MM.1S (cell line): ENCODE results near the gene BTRC.

ENCODE experiments used
- DNase-seq: peaks from one replicate; pipeline ENCODE4 v3.0.0-alpha.2; 2015
- H2AFZ ChIP-seq: fragments of 300-600 bp; sonication (generic); 2 replicates; pipeline ENCODE4 v1.6.0; 2016; ENCODE audit warnings: antibody characterized with exemption, low read length
- H3F3A ChIP-seq: fragments of 300-600 bp; sonication (generic); 2 replicates; pipeline ENCODE4 v1.6.1; 2016; ENCODE audit warnings: mild to moderate bottlenecking, antibody characterized with exemption, low read length, moderate library complexity, mixed read lengths; ENCODE audit not compliant: insufficient read depth
- H3K27ac ChIP-seq: fragments of 300-600 bp; sonication (generic); 2 replicates; pipeline ENCODE4 v1.5.1; 2016; ENCODE audit warnings: mild to moderate bottlenecking, low read length
- H3K27me3 ChIP-seq: fragments of 300-600 bp; sonication (generic); replicated peaks from 2 replicates; pipeline ENCODE4 v1.6.0; 2016; ENCODE audit warnings: low read length; ENCODE audit not compliant: insufficient read depth
- H3K36me3 ChIP-seq: fragments of 300-600 bp; sonication (generic); replicated peaks from 2 replicates; pipeline ENCODE4 v1.6.1; 2016; ENCODE audit warnings: mild to moderate bottlenecking, low read length, mixed read lengths; ENCODE audit not compliant: insufficient read depth
- H3K4me1 ChIP-seq: fragments of 300-600 bp; sonication (generic); 2 replicates; pipeline ENCODE4 v1.6.1; 2016; ENCODE audit warnings: low read length, mixed read lengths
- H3K4me2 ChIP-seq: fragments of 300-600 bp; sonication (generic); 2 replicates; pipeline ENCODE4 v1.6.0; 2016; ENCODE audit warnings: low read depth, low read length
- H3K4me3 ChIP-seq: fragments of 300-600 bp; sonication (generic); 2 replicates; pipeline ENCODE4 v1.5.1; 2016; ENCODE audit warnings: low read length, mixed read lengths
- H3K79me2 ChIP-seq: fragments of 300-600 bp; sonication (generic); 2 replicates; pipeline ENCODE4 v1.6.1; 2016; ENCODE audit warnings: mixed run types, low read length, mixed read lengths
- H3K9ac ChIP-seq: fragments of 300-600 bp; sonication (generic); 2 replicates; pipeline ENCODE4 v1.6.1; 2016; ENCODE audit warnings: low read length, mixed read lengths
- H3K9me2 ChIP-seq: fragments of 300-600 bp; sonication (generic); replicated peaks from 2 replicates; pipeline ENCODE4 v1.6.1; 2016; ENCODE audit warnings: mild to moderate bottlenecking, low read length, mixed read lengths; ENCODE audit not compliant: insufficient read depth
- H3K9me3 ChIP-seq: fragments of 300-600 bp; sonication (generic); replicated peaks from 2 replicates; pipeline ENCODE4 v1.6.1; 2016; ENCODE audit warnings: mild to moderate bottlenecking, low read length, mixed read lengths; ENCODE audit not compliant: insufficient read depth
- H4K20me1 ChIP-seq: fragments of 300-600 bp; sonication (generic); 2 replicates; pipeline ENCODE4 v1.6.1; 2016; ENCODE audit warnings: mild to moderate bottlenecking, low read length, moderate library complexity, mixed read lengths; ENCODE audit not compliant: insufficient read depth
- EZH2 ChIP-seq: fragments of 300-600 bp; sonication (generic); optimal IDR thresholded peaks from 2 replicates; pipeline ENCODE3; 2017; ENCODE audit warnings: low read depth, mild to moderate bottlenecking, antibody characterized with exemption, low read length, mixed read lengths
- EZH2phosphoT487 ChIP-seq: fragments of 300-600 bp; sonication (generic); IDR thresholded peaks from 2 replicates; pipeline ENCODE4 v1.6.1; 2018; ENCODE audit warnings: antibody characterized with exemption, low read length
- TF ChIP-seq, protein P1 (sequence below): fragments of 300-600 bp; sonication (generic); IDR thresholded peaks from 2 replicates; pipeline ENCODE4 v1.5.1; 2016; ENCODE audit warnings: antibody characterized with exemption, low read length, mixed read lengths

BTRC gene

DNA sequence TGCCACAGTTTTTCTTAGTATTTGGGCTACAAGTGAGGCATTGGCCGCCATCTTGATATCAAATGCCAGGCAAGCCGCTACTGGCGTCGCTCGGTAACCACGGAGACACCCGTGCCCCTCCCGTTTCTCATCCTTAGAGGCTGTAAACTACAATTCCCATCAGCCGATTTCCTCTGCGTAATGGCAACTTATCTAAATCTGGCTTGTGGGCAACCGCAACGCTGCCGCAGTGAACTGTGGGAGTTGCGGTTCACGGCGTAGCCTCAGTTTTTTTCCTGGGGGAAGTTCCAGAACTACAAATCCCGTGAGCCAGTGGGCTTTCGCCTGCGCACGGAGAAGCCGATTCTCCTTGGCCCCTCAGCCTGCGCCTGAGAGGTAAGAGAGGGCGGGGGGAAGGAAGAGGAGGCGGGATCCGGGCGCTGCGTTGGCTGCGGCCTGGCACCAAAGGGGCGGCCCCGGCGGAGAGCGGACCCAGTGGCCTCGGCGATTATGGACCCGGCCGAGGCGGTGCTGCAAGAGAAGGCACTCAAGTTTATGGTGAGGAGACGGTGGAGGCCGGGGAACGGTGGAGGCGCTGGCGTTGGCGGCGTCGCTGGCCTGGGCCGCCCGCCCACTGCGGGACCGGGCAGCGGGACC, at the start of gene BTRC:
BTRC (plus strand) TSS at position 474 of the 636 bp plus-strand sequence; CDS start at position 490, 16 bp downstream.
- TF ChIP-seq EZH2: no peak
- TF ChIP-seq EZH2phosphoT487: no peak
- TF ChIP-seq, protein P1, sequence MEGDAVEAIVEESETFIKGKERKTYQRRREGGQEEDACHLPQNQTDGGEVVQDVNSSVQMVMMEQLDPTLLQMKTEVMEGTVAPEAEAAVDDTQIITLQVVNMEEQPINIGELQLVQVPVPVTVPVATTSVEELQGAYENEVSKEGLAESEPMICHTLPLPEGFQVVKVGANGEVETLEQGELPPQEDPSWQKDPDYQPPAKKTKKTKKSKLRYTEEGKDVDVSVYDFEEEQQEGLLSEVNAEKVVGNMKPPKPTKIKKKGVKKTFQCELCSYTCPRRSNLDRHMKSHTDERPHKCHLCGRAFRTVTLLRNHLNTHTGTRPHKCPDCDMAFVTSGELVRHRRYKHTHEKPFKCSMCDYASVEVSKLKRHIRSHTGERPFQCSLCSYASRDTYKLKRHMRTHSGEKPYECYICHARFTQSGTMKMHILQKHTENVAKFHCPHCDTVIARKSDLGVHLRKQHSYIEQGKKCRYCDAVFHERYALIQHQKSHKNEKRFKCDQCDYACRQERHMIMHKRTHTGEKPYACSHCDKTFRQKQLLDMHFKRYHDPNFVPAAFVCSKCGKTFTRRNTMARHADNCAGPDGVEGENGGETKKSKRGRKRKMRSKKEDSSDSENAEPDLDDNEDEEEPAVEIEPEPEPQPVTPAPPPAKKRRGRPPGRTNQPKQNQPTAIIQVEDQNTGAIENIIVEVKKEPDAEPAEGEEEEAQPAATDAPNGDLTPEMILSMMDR: no peak
- peak within 1 kb of the TSS; percentile 31; the same call in 1 of the 2 replicates for H3K27ac ChIP-seq

DNA sequence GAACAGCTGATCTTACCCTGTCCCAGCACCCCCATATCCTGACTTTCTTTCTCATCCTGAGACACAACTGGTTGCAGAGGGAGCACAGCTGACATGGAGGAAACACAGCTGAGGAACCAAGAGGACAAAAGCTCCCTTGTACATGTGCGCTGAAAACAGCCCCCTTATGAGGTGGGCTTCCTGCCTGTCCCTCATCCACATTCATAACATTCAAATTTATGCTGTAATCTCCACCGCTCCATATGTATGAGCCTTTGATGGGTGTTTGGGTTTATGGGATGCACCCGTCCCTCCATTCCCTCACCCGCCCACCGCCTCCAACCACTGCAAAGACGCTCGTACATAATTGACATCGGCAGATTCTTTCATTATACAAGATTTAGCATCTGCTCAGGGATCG, 49.6 kb upstream of the BTRC start:
- Histone ChIP-seq H3K4me1 (no peaks in the 10 kb centered on the region), H3K4me2 (no peak overlapping the region), H3K27ac (no peak overlapping the region), H3K9ac (no peak overlapping the region), H3F3A (no peaks in the 10 kb centered on the region), H3K4me3 (no peak overlapping the region), H4K20me1 (no peaks in the 10 kb centered on the region), H3K27me3 (no peaks in the 10 kb centered on the region), H3K9me3 (no peaks in the 10 kb centered on the region), H3K9me2 (no peaks in the 10 kb centered on the region), H3K36me3 (no peaks in the 10 kb centered on the region), H2AFZ (no peak overlapping the region), H3K79me2 (no peaks in the 10 kb centered on the region)
- TF ChIP-seq EZH2: no peak
- TF ChIP-seq EZH2phosphoT487: no peak
- TF ChIP-seq, protein P1: no peak
- DNase-seq: no peak

More for the DNA sequence above, at the start of gene BTRC:
- Histone ChIP-seq H3F3A (no peaks in the 10 kb centered on the region; the same call in 1 of the 2 replicates), H3K9me2 (no peaks in the 10 kb centered on the region), H2AFZ (peak within 1 kb of the TSS; percentile 95), H3K4me1 (peaks cover 15% of the 10 kb centered on the region; the same call in 1 of the 2 replicates), H3K27me3 (no peaks in the 10 kb centered on the region; the same call in 1 of the 2 replicates), H4K20me1 (no peaks in the 10 kb centered on the region), H3K36me3 (no peaks in the 10 kb centered on the region), H3K4me2 (peak within 1 kb of the TSS; percentile 84), H3K9me3 (no peaks in the 10 kb centered on the region), H3K79me2 (peaks cover 14% of the 10 kb centered on the region), H3K9ac (peak within 1 kb of the TSS; percentile 80), H3K4me3 (peak within 1 kb of the TSS; percentile 82)
- DNase-seq: peak; percentile 99

DNA sequence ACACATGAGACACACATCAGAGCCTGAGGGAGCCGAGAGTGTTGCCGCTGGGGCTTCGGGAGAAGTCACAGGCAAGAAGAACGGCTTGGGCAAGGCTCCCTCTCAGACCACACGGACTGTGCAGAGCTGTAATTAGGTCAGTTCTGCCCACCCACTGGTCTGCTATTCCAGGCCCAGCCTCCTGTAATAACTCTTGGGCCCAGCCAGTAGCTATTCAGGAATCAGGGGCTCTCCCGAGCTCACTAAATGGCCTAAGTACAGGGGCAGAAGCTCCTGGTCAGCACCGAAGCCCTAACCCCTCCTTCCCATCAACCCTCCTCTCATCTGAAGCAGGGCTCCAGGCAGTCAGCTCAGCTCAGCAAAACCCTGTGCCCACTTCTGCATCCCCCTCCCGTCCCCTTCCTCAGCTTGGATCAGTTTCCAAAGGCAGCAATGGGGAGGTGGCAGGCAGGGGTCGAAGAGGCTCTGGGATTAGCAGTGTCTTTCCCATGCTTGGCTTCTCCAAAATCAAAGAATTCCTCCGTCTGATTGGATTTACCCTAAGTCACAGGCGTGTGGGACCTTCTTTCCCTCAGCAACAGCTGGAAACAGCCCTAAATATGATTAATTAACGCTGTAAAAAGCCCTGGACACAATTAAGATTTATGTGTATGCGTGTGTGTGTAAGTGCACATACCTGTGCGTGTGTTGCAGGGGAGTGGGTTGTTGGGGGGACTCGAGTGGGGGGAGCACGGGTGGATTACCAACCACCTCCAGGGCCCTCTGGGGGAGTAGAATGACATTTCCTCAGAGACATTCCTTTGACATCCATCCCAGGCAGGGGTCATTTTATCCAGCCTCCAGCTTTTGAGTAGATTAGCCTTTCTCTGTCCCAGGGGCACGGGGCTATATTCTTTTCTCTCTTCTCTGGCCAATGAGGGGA, 48.4 kb upstream of the BTRC start:
- Histone ChIP-seq H3K9me3 (no peaks in the 10 kb centered on the region), H3K27ac (no peak overlapping the region), H3K4me3 (no peak overlapping the region), H3K27me3 (no peaks in the 10 kb centered on the region), H3K4me2 (no peak overlapping the region), H3F3A (no peaks in the 10 kb centered on the region), H3K79me2 (no peaks in the 10 kb centered on the region), H3K36me3 (no peaks in the 10 kb centered on the region), H4K20me1 (no peaks in the 10 kb centered on the region), H3K9ac (no peak overlapping the region), H2AFZ (no peak overlapping the region), H3K9me2 (no peaks in the 10 kb centered on the region), H3K4me1 (no peaks in the 10 kb centered on the region)
- DNase-seq: no peak
- TF ChIP-seq EZH2phosphoT487: no peak
- TF ChIP-seq, protein P1: no peak
- TF ChIP-seq EZH2: no peak
